Bronchial epithelial cell (primary cell): ENCODE results near the gene ADAMTS4. TPM values are rescaled to one million over a fixed set of nuclear protein-coding genes. Genes with fewer than 3 reads are reported as not detected.
A peak's percentile ranks its signal among the peaks of the same experiment; 100 is the strongest.

Experiments
- DNase-seq: peaks from one replicate; pipeline ENCODE4 v3.0.0-alpha.2; 2010; ENCODE audit warnings: low read depth
- FAIRE-seq: peaks from 2 replicates; lab custom pipeline; 2011; peaks lifted over from hg19 to GRCh38; lab: Jason Lieb, UNC
- H3K27me3 ChIP-seq: 2 replicates; pipeline ENCODE4 v1.5.1; 2011; ENCODE audit warnings: low read length; ENCODE audit not compliant: control insufficient read depth, insufficient read depth
- H3K36me3 ChIP-seq: 2 replicates; pipeline ENCODE4 v1.5.1; 2011; ENCODE audit warnings: low read length; ENCODE audit not compliant: control insufficient read depth, insufficient read depth
- H3K4me3 ChIP-seq: 2 replicates; pipeline ENCODE4 v1.5.1; 2011; ENCODE audit warnings: mild to moderate bottlenecking, low read depth, low read length, control low read depth
- total RNA-seq: library from RNA; depleted of rRNA; stranded (reverse); fragments of >200 nt; gene quantifications from 2 replicates; pipeline ENCODE4 v1.2.1, GENCODE V29; 2014
- TF ChIP-seq, protein P1 (sequence below): IDR thresholded peaks from 2 replicates; pipeline ENCODE4 v1.5.1; 2011; ENCODE audit warnings: mild to moderate bottlenecking, moderate library complexity, low read length, control low read depth, inconsistent platforms; ENCODE audit not compliant: insufficient read depth, severe bottlenecking

ADAMTS4 gene
- total RNA-seq, 1 donor from 2014 or later = under 0.01 TPM

DNA sequence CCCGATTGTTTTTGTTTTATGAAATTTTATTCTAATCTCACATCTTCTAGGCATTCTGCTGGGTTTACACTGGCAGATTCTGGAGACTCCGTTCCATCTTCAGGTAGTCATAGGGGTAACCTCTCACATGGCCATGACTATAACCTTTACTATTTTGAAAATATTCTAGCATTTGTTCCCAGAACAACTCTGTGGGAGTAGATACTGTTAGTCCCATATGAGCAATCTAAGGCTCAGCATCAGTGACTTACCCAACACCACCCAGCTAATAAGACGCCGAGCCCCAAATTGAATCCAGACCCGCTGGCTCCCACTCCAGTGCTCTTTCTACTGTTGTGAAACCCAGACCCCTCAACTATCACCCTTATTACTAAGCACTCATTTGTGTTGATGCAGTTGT, 9.8 kb downstream of the ADAMTS4 start:
- Histone ChIP-seq H3K4me3 (no peak overlapping the region), H3K27me3 (no peaks in the 10 kb centered on the region), H3K36me3 (no peaks in the 10 kb centered on the region)
- no peak for DNase-seq
- TF ChIP-seq, protein P1, sequence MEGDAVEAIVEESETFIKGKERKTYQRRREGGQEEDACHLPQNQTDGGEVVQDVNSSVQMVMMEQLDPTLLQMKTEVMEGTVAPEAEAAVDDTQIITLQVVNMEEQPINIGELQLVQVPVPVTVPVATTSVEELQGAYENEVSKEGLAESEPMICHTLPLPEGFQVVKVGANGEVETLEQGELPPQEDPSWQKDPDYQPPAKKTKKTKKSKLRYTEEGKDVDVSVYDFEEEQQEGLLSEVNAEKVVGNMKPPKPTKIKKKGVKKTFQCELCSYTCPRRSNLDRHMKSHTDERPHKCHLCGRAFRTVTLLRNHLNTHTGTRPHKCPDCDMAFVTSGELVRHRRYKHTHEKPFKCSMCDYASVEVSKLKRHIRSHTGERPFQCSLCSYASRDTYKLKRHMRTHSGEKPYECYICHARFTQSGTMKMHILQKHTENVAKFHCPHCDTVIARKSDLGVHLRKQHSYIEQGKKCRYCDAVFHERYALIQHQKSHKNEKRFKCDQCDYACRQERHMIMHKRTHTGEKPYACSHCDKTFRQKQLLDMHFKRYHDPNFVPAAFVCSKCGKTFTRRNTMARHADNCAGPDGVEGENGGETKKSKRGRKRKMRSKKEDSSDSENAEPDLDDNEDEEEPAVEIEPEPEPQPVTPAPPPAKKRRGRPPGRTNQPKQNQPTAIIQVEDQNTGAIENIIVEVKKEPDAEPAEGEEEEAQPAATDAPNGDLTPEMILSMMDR = no peak
- FAIRE-seq = no peak

DNA sequence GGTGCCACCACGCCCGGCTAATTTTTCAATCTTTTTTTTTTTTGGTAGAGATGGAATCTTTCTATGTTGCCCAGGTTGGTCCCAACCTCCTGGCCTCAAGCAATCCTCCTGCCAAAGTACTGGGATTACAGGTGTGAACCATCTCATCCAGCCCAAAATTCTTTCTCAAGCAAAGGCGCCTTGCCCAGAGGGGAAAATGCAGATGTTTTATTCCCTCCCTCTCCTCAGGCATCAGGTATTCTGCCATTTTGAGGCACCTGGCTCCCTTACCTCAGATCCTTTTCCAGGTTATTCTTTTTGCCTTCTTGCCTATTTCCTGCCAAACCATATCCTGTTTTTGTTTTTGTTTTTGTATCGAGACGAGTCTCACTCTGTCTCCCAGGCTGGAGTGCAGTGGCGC, 10.5 kb downstream of the ADAMTS4 start:
- Histone ChIP-seq H3K27me3 (no peaks in the 10 kb centered on the region), H3K4me3 (no peak overlapping the region), H3K36me3 (no peaks in the 10 kb centered on the region)
- TF ChIP-seq, protein P1 = no peak
- DNase-seq = no peak
- no peak for FAIRE-seq

DNA sequence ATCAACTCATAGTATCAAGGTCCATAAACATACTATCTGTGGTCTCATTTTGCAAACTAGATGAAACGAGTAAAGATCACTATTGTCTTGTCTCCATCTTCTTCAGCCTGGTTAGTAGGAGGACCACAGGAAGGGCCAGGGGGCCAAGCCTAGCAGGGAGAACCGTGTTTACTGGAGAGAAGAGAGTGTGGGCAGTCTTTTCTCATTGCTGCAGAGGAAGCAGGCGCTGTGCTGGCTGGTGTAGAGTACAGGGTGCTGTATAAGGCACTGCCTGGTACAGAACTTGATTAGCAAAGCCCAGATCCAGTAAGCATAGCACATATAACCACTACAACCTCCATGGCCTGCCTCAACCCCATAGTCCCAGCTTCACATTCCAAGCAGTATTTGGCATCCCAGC, 11.5 kb downstream of the ADAMTS4 start:
- no peaks in the 10 kb centered on the region for H3K36me3 ChIP-seq
- DNase-seq (no peak), FAIRE-seq (no peak)
- H3K27me3 ChIP-seq = no peaks in the 10 kb centered on the region
- no peak overlapping the region for H3K4me3 ChIP-seq
- TF ChIP-seq, protein P1 = no peak

DNA sequence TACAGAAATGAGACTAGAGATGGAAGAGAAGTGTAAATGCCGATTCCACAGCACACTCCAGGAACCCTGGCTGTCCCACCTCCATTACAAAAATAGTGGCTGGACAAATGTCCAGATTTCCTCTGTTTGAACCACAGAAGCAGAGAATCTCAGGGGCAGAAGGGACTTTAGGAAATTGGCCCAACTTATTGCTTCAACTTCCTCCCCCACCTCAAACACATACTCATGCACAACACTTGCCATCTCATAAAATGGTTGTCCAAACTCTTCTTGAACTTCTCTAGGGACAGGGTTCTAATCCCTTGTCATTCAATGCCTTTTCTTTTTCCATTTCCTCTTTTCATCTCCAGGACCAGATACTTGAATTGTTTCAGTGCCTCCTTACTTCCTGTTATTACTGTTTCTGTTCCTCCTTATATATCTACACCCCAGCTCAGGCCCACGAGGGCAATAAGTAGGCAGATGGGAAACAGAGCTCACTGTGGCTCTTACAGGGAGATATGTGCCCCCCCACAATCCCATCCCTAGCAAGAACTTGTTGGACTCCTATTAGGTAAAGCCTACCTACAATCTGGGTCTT, 13.0 kb downstream of the ADAMTS4 start:
- H3K27me3 ChIP-seq = no peaks in the 10 kb centered on the region
- FAIRE-seq (no peak), DNase-seq (no peak)
- no peaks in the 10 kb centered on the region for H3K36me3 ChIP-seq
- TF ChIP-seq, protein P1 = no peak
- H3K4me3 ChIP-seq = no peak overlapping the region

DNA sequence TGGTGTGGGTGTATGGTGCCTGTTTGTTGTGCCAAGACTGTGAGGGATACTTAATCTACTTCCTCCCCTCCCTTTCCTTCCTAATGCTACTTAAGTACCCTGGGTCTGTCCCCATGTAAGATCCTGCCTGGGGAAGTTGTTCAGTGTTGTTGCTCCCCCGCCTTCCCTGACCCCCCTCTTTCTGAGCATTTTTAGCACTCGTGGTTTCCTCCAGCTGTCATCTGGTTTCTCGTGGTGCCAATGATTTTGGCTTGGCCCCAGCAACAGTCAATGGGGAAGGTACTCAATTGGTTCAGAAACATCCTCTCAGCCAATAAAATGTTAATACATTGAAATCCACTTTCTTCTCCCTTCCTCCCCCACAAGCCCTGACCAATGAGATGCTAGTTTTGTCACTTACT, 13.6 kb downstream of the ADAMTS4 start:
- Histone ChIP-seq H3K36me3 (no peaks in the 10 kb centered on the region), H3K27me3 (no peaks in the 10 kb centered on the region), H3K4me3 (no peak overlapping the region)
- DNase-seq (no peak), FAIRE-seq (no peak)
- TF ChIP-seq, protein P1 = no peak

DNA sequence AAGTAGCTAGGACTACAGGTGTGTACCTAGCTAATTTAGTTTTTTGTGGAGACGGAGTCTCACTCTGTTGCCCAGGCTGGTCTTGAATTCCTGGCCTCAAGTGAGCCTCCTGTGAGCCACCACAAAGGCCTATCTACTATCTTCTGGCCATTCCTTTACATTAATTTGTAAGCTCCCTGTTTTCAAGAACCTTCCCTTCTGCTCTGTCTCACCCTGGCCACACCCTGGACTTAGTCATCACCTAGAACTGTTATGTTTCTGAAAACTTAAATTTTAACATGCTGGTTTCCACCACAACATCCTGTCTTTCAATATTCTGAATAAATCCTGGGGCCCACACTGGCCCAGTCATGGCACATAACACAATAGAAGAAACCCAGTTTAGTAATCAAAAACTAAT, 16.6 kb downstream of the ADAMTS4 start:
- FAIRE-seq (no peak), DNase-seq (peak; percentile 73)
- TF ChIP-seq, protein P1 = no peak
- Histone ChIP-seq H3K36me3 (no peaks in the 10 kb centered on the region), H3K4me3 (no peak overlapping the region), H3K27me3 (no peaks in the 10 kb centered on the region)
